Gastrocnemius medialis (tissue), 4 donors: ENCODE results near the gene GIMAP4.
"Not testable (repeated sequence)": the region's sequence is repeated elsewhere in the genome, so short reads cannot be mapped to it uniquely, and the experiment has no call there.

ENCODE experiments used
- CTCF ChIP-seq, 5 experiments: fragments of 450-650 bp in 3 of 5; fragments of 200-600 bp in 2 of 5; sonication (generic) in 2 of 5; IDR thresholded peaks in 4 of 5; conservative IDR thresholded peaks in 1 of 5; 1 replicate in 4 of 5; 2 replicates in 1 of 5; pipeline ENCODE4 v1.5.1; 2016 to 2019; ENCODE audit warnings: antibody characterized with exemption in 5 of 5, mild to moderate bottlenecking in 3 of 5, moderate library complexity in 3 of 5
- POLR2A ChIP-seq, 2 donors: fragments of 450-650 bp; IDR thresholded peaks; one replicate each; pipeline ENCODE4 v1.6.1; 2017; ENCODE audit warnings: antibody characterized with exemption in 2 of 2, mild to moderate bottlenecking in 2 of 2, moderate library complexity in 2 of 2

- not testable (repeated sequence) for TF ChIP-seq POLR2A (IDR thresholded peaks at IDR 0.05); CTCF (IDR thresholded peaks at IDR 0.05 in 4 of 5, conservative IDR thresholded peaks at IDR 0.05 in 1 of 5)
Measured at GRCh38 chr7:150522931-150523330, 44.3 kb upstream of the GIMAP4 start.
